Panc1 (cell line): Measurements from ENCODE around the gene ZNF726. TPM values are rescaled to one million over a fixed set of nuclear protein-coding genes. Genes with fewer than 3 reads are reported as not detected.

Experiments used
- ATAC-seq: fragments of 200-7000 bp; cut with Tn5 transposase; 2 replicates; pipeline ENCODE4 v1.9.1; 2020; ENCODE audit warnings: mild to moderate bottlenecking, moderate library complexity
- BruUV-seq: library from RNA; stranded (reverse); fragments of 400-500 nt; replicated peaks from 2 replicates; lab custom pipeline; 2021; lab: Mats Ljungman, UMichigan
- CTCF ChIA-PET: fragments of 300-600 bp; sonication (Branson Sonifier 250); formaldehyde crosslinking; loops from one replicate; lab custom pipeline; 2022; ENCODE audit warnings: antibody characterized with exemption; lab: Charles Lee
- POLR2A ChIA-PET: fragments of 300-600 bp; sonication (Branson Sonifier 250); formaldehyde crosslinking; loops from one replicate; lab custom pipeline; 2022; ENCODE audit warnings: antibody characterized with exemption; lab: Charles Lee
- DNase-seq: peaks from one replicate; pipeline ENCODE4 v3.0.0-alpha.2; 2010; ENCODE audit warnings: low read depth, low spot score
- H3K27ac ChIP-seq: 2 replicates; pipeline ENCODE4 v1.5.1; 2011; ENCODE audit warnings: mild to moderate bottlenecking, low read length, inconsistent platforms
- H3K27me3 ChIP-seq: fragments of 200-500 bp; sonication (Bioruptor generic); 2 replicates; pipeline ENCODE4 v1.6.0; 2014; ENCODE audit warnings: low read length, inconsistent platforms; ENCODE audit not compliant: control insufficient read depth, insufficient read depth
- H3K36me3 ChIP-seq: fragments of 200-500 bp; sonication (Bioruptor generic); 2 replicates; pipeline ENCODE4 v1.5.1; 2014; ENCODE audit warnings: inconsistent platforms, mild to moderate bottlenecking, low read length, moderate library complexity; ENCODE audit not compliant: control insufficient read depth, insufficient read depth
- H3K4me1 ChIP-seq: 2 replicates; pipeline ENCODE4 v1.5.1; 2011; ENCODE audit warnings: inconsistent platforms, mild to moderate bottlenecking, low read length, moderate library complexity; ENCODE audit not compliant: control insufficient read depth, insufficient read depth
- H3K4me3 ChIP-seq, 2 experiments: 2 replicates each; pipeline ENCODE4 v1.5.1; 2011 to 2012; ENCODE audit warnings: low read depth in 2 of 2, low read length in 2 of 2, mild to moderate bottlenecking in 2 of 2, inconsistent platforms in 1 of 2, moderate library complexity in 1 of 2
- H3K9me3 ChIP-seq: fragments of 200-500 bp; sonication (Bioruptor generic); 2 replicates; pipeline ENCODE4 v1.5.1; 2014; ENCODE audit warnings: low read depth, mild to moderate bottlenecking, inconsistent platforms, low read length, moderate library complexity; ENCODE audit not compliant: control insufficient read depth, insufficient read depth
- POLR2AphosphoS5 ChIP-seq: IDR thresholded peaks from 2 replicates; pipeline ENCODE4 v1.6.1; 2012; ENCODE audit warnings: mild to moderate bottlenecking, low read depth, low read length, moderate library complexity
- SIN3A ChIP-seq: IDR thresholded peaks from 2 replicates; pipeline ENCODE4 v1.6.1; 2012; ENCODE audit warnings: low read depth, mild to moderate bottlenecking, low read length, moderate library complexity, borderline replicate concordance; ENCODE audit not compliant: insufficient read depth
- TCF7L2 ChIP-seq: IDR thresholded peaks from 2 replicates; pipeline ENCODE4 v1.6.1; 2011; ENCODE audit warnings: mild to moderate bottlenecking, low read depth, low read length, inconsistent platforms
- in situ Hi-C: cut with HindIII; loops from 2 replicates; pipeline ENCODE4 v1.10.0; 2016; ENCODE audit warnings: low sequenced_read_pairs, low pct_unique_long_range_greater_than_20kb
- intact Hi-C: fragments of 100-400 bp; cut with micrococcal nuclease; formaldehyde crosslinking; loops from one replicate; pipeline ENCODE4 v1.10.0; 2022; ENCODE audit not compliant: unreplicated experiment
- total RNA-seq: library from RNA; stranded (reverse); gene quantifications from one replicate; pipeline ENCODE4 v1.2.1, GENCODE V29; 2021; ENCODE audit not compliant: unreplicated experiment
- TF ChIP-seq, protein P1 (sequence below), 2 experiments: IDR thresholded peaks; 2 replicates each; pipeline ENCODE4 v1.6.1; 2011 to 2012; ENCODE audit warnings: low read depth in 2 of 2, control low read depth in 1 of 2, low read length in 1 of 2, mild to moderate bottlenecking in 1 of 2, moderate library complexity in 1 of 2; ENCODE audit not compliant: insufficient read depth in 1 of 2
- TF ChIP-seq, protein P2 (sequence below): fragments of 450-650 bp; IDR thresholded peaks from 2 replicates; pipeline ENCODE4 v1.5.1; 2017; ENCODE audit warnings: mild to moderate bottlenecking

ZNF726 gene
- total RNA-seq, 1 experiment from 2014 or later, result 7.2 TPM

DNA sequence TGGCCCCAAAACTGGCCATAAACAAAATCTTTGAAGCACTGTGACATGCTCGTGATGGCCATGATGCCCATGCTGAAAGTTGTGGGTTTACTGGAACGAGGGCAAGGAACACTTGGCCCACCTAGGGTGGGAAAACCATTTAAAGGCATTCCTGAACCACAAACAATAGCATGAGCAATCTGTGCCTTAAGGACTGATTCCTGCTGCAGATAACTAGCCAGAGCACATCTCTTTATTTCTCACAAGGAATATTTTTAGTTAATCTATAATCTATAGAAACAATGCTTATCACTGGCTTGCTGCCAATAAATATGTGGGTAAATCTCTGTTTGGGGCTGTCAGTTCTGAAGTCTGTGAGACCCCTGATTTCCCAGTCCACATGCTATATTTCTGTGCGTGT is 10.3 kb upstream of the ZNF726 start:
- Histone ChIP-seq H3K27ac (no peak overlapping the region), H3K9me3 (no peaks in the 10 kb centered on the region), H3K36me3 (no peaks in the 10 kb centered on the region), H3K4me1 (no peaks in the 10 kb centered on the region), H3K4me3 (no peak overlapping the region), H3K27me3 (no peaks in the 10 kb centered on the region)
- no peak for TF ChIP-seq SIN3A
- TF ChIP-seq TCF7L2, result no peak
- TF ChIP-seq, protein P1, sequence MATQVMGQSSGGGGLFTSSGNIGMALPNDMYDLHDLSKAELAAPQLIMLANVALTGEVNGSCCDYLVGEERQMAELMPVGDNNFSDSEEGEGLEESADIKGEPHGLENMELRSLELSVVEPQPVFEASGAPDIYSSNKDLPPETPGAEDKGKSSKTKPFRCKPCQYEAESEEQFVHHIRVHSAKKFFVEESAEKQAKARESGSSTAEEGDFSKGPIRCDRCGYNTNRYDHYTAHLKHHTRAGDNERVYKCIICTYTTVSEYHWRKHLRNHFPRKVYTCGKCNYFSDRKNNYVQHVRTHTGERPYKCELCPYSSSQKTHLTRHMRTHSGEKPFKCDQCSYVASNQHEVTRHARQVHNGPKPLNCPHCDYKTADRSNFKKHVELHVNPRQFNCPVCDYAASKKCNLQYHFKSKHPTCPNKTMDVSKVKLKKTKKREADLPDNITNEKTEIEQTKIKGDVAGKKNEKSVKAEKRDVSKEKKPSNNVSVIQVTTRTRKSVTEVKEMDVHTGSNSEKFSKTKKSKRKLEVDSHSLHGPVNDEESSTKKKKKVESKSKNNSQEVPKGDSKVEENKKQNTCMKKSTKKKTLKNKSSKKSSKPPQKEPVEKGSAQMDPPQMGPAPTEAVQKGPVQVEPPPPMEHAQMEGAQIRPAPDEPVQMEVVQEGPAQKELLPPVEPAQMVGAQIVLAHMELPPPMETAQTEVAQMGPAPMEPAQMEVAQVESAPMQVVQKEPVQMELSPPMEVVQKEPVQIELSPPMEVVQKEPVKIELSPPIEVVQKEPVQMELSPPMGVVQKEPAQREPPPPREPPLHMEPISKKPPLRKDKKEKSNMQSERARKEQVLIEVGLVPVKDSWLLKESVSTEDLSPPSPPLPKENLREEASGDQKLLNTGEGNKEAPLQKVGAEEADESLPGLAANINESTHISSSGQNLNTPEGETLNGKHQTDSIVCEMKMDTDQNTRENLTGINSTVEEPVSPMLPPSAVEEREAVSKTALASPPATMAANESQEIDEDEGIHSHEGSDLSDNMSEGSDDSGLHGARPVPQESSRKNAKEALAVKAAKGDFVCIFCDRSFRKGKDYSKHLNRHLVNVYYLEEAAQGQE (IDR thresholded peaks at IDR 0.05; ENCODE audit: insufficient read depth in 1 of 2, low read depth in 2 of 2, low read length in 1 of 2), result no peak
- TF ChIP-seq, protein P2, sequence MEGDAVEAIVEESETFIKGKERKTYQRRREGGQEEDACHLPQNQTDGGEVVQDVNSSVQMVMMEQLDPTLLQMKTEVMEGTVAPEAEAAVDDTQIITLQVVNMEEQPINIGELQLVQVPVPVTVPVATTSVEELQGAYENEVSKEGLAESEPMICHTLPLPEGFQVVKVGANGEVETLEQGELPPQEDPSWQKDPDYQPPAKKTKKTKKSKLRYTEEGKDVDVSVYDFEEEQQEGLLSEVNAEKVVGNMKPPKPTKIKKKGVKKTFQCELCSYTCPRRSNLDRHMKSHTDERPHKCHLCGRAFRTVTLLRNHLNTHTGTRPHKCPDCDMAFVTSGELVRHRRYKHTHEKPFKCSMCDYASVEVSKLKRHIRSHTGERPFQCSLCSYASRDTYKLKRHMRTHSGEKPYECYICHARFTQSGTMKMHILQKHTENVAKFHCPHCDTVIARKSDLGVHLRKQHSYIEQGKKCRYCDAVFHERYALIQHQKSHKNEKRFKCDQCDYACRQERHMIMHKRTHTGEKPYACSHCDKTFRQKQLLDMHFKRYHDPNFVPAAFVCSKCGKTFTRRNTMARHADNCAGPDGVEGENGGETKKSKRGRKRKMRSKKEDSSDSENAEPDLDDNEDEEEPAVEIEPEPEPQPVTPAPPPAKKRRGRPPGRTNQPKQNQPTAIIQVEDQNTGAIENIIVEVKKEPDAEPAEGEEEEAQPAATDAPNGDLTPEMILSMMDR, result no peak
- TF ChIP-seq POLR2AphosphoS5, result no peak
- POLR2A ChIA-PET, result no interaction called here
- BruUV-seq, result no TSS peak
- ATAC-seq, result no peak
- intact Hi-C loops, result no loop called here
- CTCF ChIA-PET, result no interaction called here
- in situ Hi-C loops, result no loop called here
- no peak for DNase-seq

GRCh38 chr19:23905771-23906170 is 8.9 kb upstream of the ZNF726 start:
- no peaks in the 10 kb centered on the region for H3K27me3 ChIP-seq
- in situ Hi-C loops (no loop called here), intact Hi-C loops (no loop called here)
- H3K4me3 ChIP-seq, result no peak overlapping the region
- DNase-seq (no peak), ATAC-seq (no peak)
- ChIA-PET POLR2A (no interaction called here), CTCF (no interaction called here)
- no peaks in the 10 kb centered on the region for H3K36me3 ChIP-seq
- H3K9me3 ChIP-seq, result no peaks in the 10 kb centered on the region
- no peak overlapping the region for H3K27ac ChIP-seq
- no TSS peak for BruUV-seq
- TF ChIP-seq SIN3A, result no peak
- TF ChIP-seq TCF7L2, result no peak
- TF ChIP-seq, protein P2, result no peak
- no peak for TF ChIP-seq POLR2AphosphoS5
- TF ChIP-seq, protein P1 (IDR thresholded peaks at IDR 0.05; ENCODE audit: insufficient read depth in 1 of 2, low read depth in 2 of 2, low read length in 1 of 2), result no peak
- H3K4me1 ChIP-seq, result no peaks in the 10 kb centered on the region
